GM19240 (cell line): ENCODE measurements around the gene WDR11.

ENCODE experiments used
- DNase-seq: peaks from one replicate; pipeline ENCODE4 v3.0.0; 2011; ENCODE audit warnings: low spot score; ENCODE audit not compliant: insufficient read length

The WDR11 gene, protein sequence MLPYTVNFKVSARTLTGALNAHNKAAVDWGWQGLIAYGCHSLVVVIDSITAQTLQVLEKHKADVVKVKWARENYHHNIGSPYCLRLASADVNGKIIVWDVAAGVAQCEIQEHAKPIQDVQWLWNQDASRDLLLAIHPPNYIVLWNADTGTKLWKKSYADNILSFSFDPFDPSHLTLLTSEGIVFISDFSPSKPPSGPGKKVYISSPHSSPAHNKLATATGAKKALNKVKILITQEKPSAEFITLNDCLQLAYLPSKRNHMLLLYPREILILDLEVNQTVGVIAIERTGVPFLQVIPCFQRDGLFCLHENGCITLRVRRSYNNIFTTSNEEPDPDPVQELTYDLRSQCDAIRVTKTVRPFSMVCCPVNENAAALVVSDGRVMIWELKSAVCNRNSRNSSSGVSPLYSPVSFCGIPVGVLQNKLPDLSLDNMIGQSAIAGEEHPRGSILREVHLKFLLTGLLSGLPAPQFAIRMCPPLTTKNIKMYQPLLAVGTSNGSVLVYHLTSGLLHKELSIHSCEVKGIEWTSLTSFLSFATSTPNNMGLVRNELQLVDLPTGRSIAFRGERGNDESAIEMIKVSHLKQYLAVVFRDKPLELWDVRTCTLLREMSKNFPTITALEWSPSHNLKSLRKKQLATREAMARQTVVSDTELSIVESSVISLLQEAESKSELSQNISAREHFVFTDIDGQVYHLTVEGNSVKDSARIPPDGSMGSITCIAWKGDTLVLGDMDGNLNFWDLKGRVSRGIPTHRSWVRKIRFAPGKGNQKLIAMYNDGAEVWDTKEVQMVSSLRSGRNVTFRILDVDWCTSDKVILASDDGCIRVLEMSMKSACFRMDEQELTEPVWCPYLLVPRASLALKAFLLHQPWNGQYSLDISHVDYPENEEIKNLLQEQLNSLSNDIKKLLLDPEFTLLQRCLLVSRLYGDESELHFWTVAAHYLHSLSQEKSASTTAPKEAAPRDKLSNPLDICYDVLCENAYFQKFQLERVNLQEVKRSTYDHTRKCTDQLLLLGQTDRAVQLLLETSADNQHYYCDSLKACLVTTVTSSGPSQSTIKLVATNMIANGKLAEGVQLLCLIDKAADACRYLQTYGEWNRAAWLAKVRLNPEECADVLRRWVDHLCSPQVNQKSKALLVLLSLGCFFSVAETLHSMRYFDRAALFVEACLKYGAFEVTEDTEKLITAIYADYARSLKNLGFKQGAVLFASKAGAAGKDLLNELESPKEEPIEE

DNA sequence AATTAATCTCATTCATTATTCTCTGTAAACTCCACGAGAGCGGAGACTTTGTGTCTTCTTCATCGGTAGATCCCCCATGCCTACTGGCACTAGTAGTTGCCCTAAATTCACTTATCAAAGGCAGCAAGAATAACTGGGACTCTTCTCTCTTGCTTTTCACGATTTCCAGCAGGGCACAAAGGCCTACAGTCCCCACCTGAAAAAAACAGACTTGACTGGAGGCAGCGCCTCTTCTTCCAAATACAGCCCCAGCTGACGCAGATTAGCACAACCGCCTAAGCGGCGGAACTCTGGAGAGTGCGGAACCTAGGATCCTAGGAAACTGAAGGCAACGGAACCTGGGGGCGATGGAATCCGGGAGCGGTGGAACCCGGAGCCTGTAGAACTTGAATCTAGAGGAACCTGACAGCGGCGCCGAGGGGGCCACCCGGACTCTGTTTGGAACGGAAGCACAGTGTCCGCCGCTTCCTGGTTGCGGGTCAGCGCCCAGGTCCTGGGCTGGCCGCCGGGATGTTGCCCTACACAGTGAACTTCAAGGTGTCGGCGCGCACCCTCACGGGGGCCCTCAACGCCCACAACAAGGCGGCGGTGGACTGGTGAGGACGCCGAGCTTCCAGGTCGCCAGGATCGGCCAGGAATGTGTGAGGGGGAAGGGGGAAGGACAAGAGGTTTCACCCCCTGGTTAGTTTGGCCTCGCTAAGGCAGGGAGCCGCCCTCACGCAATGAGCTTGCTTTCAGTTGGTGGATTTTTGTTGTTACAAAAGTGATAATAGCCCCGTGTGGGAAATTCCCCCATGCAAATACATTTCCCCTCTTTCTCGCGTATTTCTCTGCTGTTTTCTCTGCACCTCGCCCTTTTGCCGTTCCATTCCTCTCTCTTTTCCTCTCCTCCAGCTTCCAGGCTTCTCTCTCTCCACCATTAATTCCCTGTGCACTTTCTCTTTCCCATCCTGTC, at the start of gene WDR11:
Gene WDR11 (plus strand): TSS at position 452 of the 955 bp plus-strand sequence. CDS start 59 bp downstream, at position 511.
- peak; percentile 37 for DNase-seq

- no peak for DNase-seq
Measured at GRCh38 chr10:120802935-120803334, 48.2 kb upstream of the WDR11 start.

GRCh38 chr10:120803972-120804371, 47.2 kb upstream of the WDR11 start:
- DNase-seq: no peak

DNA sequence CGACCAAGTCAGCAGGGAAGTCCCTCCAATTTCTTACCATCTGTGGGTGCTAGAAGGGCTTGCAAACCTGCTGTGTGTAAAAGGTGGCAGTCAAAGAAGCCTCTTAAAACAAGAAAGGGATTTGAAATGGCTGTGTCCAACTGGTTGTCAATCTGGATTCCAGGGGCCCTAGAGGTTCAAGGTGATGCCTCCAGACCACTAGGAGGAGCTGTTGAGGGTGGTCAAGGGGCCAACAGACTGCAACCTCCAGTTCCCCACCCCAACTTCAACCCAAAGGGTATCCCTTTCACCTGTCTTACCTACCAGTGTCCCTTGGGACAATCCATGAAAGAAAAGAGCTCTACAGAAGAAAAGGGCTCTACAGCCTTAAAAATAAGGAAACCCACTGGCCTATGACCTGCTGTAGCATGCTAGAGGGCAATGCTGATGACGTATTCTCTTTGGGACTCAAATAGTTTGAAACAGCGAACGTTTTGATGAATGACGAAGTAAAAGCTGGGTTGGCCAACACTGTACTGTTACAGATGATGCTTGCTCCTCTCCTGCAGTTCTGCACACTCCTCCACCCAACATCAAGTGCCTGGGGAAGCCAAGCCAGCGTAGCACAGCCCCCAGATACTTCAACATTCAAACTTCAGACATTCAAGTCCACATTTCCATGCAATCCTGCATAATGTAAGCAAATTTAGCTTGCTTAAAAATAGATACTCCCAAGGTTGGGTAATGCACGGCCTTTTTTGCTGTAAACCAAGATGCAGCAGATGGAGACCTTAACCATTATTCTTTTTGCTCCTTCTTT, 45.9 kb upstream of the WDR11 start:
- DNase-seq: no peak

GRCh38 chr10:120806081-120806480, 45.1 kb upstream of the WDR11 start:
- no peak for DNase-seq

- no peak for DNase-seq
Measured at GRCh38 chr10:120810298-120810697, 40.9 kb upstream of the WDR11 start.

DNA sequence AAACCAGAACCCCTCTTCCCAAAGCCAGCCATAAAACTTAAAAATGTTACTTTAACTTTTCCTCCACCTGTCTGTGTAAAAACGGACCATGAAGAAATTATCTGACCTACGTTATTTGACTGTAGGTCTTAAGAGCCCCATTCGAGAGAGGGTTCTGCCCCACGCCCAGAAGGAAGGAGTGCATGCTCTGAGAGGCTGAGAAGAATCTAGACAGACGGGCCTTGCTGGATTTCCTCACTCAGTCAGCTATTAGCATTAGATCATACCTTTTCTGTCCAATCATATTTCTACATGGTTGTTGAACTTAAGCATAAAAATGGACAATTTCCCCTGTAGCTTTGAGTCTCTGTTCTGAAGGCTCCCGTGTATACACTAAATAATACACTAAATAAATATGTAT, 38.1 kb upstream of the WDR11 start:
- DNase-seq: no peak

DNA sequence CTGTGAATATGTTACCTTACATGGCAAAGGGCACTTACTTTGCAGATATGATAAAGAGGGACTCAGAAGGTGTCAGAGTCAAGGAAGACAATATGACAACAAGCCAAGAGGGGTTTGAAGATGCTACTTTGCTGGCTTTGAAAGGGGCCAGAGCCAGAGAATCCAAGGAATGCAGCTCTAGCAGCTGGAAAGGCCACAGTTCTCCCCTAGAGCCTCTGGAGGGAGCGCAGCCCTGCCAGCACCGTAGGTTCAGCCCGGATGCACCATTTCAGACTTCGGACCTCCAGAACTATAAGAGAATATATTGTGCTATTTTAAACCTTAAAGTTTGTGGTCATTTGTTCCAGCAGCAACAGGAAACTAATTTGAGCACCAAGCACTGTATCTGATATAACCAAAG, 32.9 kb upstream of the WDR11 start:
- no peak for DNase-seq

GRCh38 chr10:120819366-120819765, 31.8 kb upstream of the WDR11 start:
- no peak for DNase-seq

DNA sequence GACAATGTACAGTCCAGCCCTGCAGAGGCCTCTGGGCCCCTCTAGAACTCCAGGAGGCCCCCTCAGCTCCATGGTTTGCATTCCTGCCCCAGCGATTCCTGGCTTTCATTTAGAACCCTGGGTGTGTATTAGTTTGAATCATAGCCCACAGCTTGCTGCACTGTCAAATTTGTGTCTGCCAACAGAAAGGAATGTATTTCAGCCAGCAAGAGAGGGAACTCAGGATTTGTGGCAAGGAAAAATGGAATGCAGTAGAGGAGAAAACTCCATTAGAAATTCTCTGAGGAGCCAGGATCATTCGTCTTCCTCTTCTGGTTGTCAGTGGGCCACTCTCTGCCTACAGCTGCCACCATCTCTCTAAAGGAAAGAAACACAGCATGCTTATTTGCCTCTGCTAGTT, 27.9 kb upstream of the WDR11 start:
- no peak for DNase-seq

DNA sequence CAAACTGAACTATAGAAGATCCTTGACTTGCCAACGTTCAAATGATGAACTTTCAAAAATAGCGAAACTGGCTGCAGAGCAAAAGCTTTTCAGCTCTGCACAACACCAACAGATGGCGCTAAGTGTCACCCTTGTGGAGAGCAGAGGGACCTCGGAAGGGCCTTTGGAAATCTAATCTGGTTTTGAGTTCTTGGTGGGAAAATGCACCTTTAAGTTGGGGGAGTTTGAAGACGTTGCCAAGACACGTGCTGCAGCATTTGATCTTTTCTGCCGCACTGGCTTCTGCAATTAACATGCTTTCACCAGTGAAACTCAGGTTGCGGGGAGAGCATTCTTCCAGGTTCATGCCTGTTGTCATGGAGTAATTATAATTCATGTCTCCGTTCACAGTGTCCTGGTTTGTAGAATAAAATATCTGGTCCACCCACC, 26.3 kb upstream of the WDR11 start:
- no peak for DNase-seq

- DNase-seq: no peak
Measured at GRCh38 chr10:120825878-120826769, 25.0 kb upstream of the WDR11 start.

GRCh38 chr10:120827251-120827875, 23.8 kb upstream of the WDR11 start:
- no peak for DNase-seq

DNA sequence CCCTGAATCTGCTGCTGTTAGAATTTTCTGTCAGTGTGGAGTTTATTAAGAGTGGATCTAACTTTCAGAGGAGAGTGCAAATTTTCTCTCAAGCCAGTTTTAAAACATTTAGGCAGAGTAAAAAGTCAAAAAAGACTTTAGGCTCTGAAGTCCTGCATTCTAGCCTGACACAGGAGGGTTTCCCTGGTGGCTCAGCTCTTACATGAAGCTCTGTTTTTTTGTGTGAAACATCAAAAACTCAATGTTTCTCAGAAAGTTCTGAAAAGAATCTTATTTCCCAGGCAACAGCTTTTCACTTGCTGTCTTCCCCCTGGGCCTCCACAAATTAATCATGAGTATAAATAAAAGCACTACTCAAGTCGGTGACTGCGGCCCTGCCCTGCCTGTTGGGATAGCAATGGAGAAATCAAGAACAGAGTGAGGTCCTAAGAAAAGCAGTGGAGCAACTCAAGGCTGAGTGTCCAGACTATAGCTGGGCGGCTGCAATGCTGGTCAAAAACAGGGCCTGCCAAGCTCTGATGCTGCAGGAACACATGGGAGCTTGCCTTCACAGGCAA, 22.3 kb upstream of the WDR11 start:
- DNase-seq: no peak

- no peak for DNase-seq
Measured at GRCh38 chr10:120832106-120832505, 19.1 kb upstream of the WDR11 start.

GRCh38 chr10:120833222-120833928, 17.8 kb upstream of the WDR11 start:
- DNase-seq: no peak

DNA sequence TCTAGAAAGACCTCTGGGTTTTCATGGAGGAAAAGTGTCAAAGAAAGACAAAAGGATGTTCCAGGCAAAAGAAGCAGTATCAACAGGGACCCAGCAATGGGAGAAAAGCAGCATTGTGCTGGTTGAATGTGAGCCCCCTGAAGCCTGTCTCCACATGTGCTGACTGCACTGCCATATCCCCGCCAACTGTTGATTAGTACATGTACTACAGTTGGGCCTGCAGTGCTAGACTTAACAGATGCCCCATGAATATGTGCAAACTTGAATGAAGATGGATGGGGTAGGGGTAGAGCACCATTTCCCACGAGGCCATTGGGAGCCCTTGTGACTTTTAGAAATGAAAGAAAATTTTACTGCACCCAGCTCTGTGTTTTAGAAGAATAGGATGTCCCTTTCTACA, 15.6 kb upstream of the WDR11 start:
- no peak for DNase-seq
